K562 (cell line): ENCODE results near the gene CNOT10. TPM values are rescaled to one million over a fixed set of nuclear protein-coding genes. Genes with fewer than 3 reads are reported as not detected.

Source experiments
- ATAC-seq: fragments of 200-7000 bp; cut with Tn5 transposase; 3 replicates; pipeline ENCODE4 v1.9.1; 2020; ENCODE audit warnings: moderate library complexity
- BruUV-seq: library from RNA; stranded (reverse); fragments of 400-500 nt; replicated peaks from 2 replicates; lab custom pipeline; 2021; lab: Mats Ljungman, UMichigan
- CTCF ChIA-PET: fragments of 300-600 bp; formaldehyde crosslinking; extraction: SDS; loops from one replicate; lab custom pipeline; 2021; ENCODE audit warnings: low intra/inter-chr PET ratio; lab: Yijun Ruan, JAX
- POLR2A ChIA-PET: fragments of 300-600, 350-650 bp; sonication (Branson Sonifier 250); formaldehyde crosslinking; extraction: SDS; loops from one replicate; lab custom pipeline; 2021; ENCODE audit warnings: antibody characterized with exemption, inconsistent platforms; lab: Yijun Ruan, JAX
- DNase-seq, 4 experiments: peaks; one replicate each; pipeline versions ENCODE4 v3.0.0 to v3.0.0-alpha.2; 2011 to 2018; ENCODE audit warnings: low spot score in 3 of 4, mixed read lengths in 3 of 4; ENCODE audit errors: extremely low read depth in 1 of 4
- FAIRE-seq: peaks from 2 replicates; lab custom pipeline; 2011; peaks lifted over from hg19 to GRCh38; lab: Jason Lieb, UNC
- H2AFZ ChIP-seq: 2 replicates; pipeline ENCODE4 v1.6.0; 2011; ENCODE audit warnings: low read depth, low read length, control low read depth, inconsistent platforms
- H3K27ac ChIP-seq: fragments of 200-600 bp; 3 replicates; pipeline ENCODE4 v1.8.0; 2011; ENCODE audit warnings: low read depth, mild to moderate bottlenecking, control low read depth, inconsistent platforms, low read length, moderate library complexity, mixed read lengths; ENCODE audit errors: extremely low read depth
- H3K27me3 ChIP-seq, 2 experiments: fragments of 300-600 bp in 1 of 2; 2 replicates in 1 of 2; 3 replicates in 1 of 2; pipeline versions ENCODE4 v1.6.0 to v1.8.0; 2011; ENCODE audit warnings: inconsistent platforms in 2 of 2, low read length in 2 of 2, mild to moderate bottlenecking in 1 of 2, mixed read lengths in 1 of 2, moderate library complexity in 1 of 2; ENCODE audit not compliant: control insufficient read depth in 2 of 2, insufficient read depth in 2 of 2
- H3K36me3 ChIP-seq: fragments of 300-600 bp; 3 replicates; pipeline ENCODE4 v1.8.0; 2011; ENCODE audit warnings: mild to moderate bottlenecking, low read length, inconsistent platforms; ENCODE audit not compliant: control insufficient read depth, insufficient read depth
- H3K4me1 ChIP-seq, 2 experiments: fragments of 200-600 bp in 1 of 2; replicated peaks in 1 of 2; 2 replicates in 1 of 2; 3 replicates in 1 of 2; pipeline versions ENCODE4 v1.5.1 to v1.8.0; 2011; ENCODE audit warnings: inconsistent platforms in 2 of 2, low read length in 2 of 2, mild to moderate bottlenecking in 1 of 2, mixed read lengths in 1 of 2, moderate library complexity in 1 of 2; ENCODE audit not compliant: control insufficient read depth in 2 of 2, insufficient read depth in 2 of 2
- H3K4me2 ChIP-seq: 2 replicates; pipeline ENCODE4 v1.6.1; 2011; ENCODE audit warnings: low read length, control low read depth, inconsistent platforms, mixed read lengths; ENCODE audit not compliant: insufficient read depth
- H3K4me3 ChIP-seq: fragments of 200-600 bp; sonication (generic), shearing (Covaris generic); 2 replicates; pipeline ENCODE4 v1.5.1; 2016; ENCODE audit warnings: control low read depth, inconsistent platforms
- H3K79me2 ChIP-seq: fragments of 200-600 bp; 3 replicates; pipeline ENCODE4 v1.8.0; 2011; ENCODE audit warnings: low read length, inconsistent platforms; ENCODE audit not compliant: control insufficient read depth, insufficient read depth
- H3K9ac ChIP-seq, 2 experiments: 2 replicates each; pipeline versions ENCODE4 v1.6.0 to v1.6.1; 2011; ENCODE audit warnings: low read depth in 2 of 2, low read length in 2 of 2, control low read depth in 1 of 2, inconsistent platforms in 1 of 2, mild to moderate bottlenecking in 1 of 2, mixed read lengths in 1 of 2; ENCODE audit not compliant: insufficient read depth in 1 of 2
- H3K9me1 ChIP-seq: one replicate; pipeline ENCODE4 v1.6.0; 2011; ENCODE audit warnings: inconsistent platforms, mild to moderate bottlenecking, low read length, moderate library complexity; ENCODE audit not compliant: control insufficient read depth, insufficient read depth
- H3K9me3 ChIP-seq: replicated peaks from 2 replicates; pipeline ENCODE4 v1.5.1; 2011; ENCODE audit warnings: low read depth, low read length, inconsistent platforms; ENCODE audit not compliant: control insufficient read depth, insufficient read depth
- H4K20me1 ChIP-seq: replicated peaks from 2 replicates; pipeline ENCODE4 v1.6.1; 2011; ENCODE audit warnings: low read length, inconsistent platforms, mixed read lengths; ENCODE audit not compliant: control insufficient read depth, insufficient read depth
- CBX5 ChIP-seq: IDR thresholded peaks from 2 replicates; pipeline ENCODE4 v1.6.1; 2014; ENCODE audit warnings: low read depth, borderline replicate concordance
- CEBPB ChIP-seq: fragments of 450-650 bp; IDR thresholded peaks from 2 replicates; pipeline ENCODE4 v1.6.1; 2016; ENCODE audit warnings: missing genetic modification characterization, missing compliant biosample characterization
- GTF2E2 ChIP-seq: fragments of 200-800 bp; sonication (Bioruptor generic); IDR thresholded peaks from 2 replicates; pipeline ENCODE4 v1.6.1; 2016; ENCODE audit warnings: missing genetic modification characterization, missing compliant biosample characterization
- PHF8 ChIP-seq: fragments of 200-600 bp; sonication (generic); IDR thresholded peaks from 2 replicates; pipeline ENCODE4 v1.6.1; 2012; ENCODE audit warnings: mixed run types, mild to moderate bottlenecking, inconsistent platforms, low read length, moderate library complexity, borderline replicate concordance
- RFX7 ChIP-seq: fragments of 250-450 bp; sonication (Bioruptor Pico); IDR thresholded peaks from 2 replicates; pipeline ENCODE4 v1.5.1; 2021; ENCODE audit warnings: mild to moderate bottlenecking
- WGBS: fragments of 100-300 bp; shearing (Covaris generic); methylation state at CpG from one replicate; pipeline ENCODE4 v1.1.6; 2016; ENCODE audit warnings: low coverage, mixed read lengths; ENCODE audit not compliant: insufficient coverage; ENCODE audit errors: missing lambda C conversion rate; 5-methylcytosine and 5-hydroxymethylcytosine counted together
- in situ Hi-C: fragments of 300-500 bp; cut with MboI; formaldehyde crosslinking; loops from 4 replicates; pipeline ENCODE4 v1.15.0; 2018; ENCODE audit warnings: inconsistent platforms, mixed read lengths
- intact Hi-C: fragments of 100-400 bp; cut with micrococcal nuclease; formaldehyde crosslinking; loops from 2 replicates; pipeline ENCODE4 v1.14.2; 2022
- polyA plus RNA-seq, 8 experiments: library from polyadenylated mRNA; depleted of rRNA in 4 of 8; stranded (reverse) in 5 of 8; unstranded in 3 of 8; fragments of >200 nt; fragmentation: Nextera tagmentation in 2 of 8; fragmentation: Illumina TruSeq in 1 of 8; extraction: Ambion mirVana in 2 of 8; extraction: Trizol in 1 of 8; gene quantifications; 2 replicates each; pipeline versions ENCODE4 v1.2.1 to v1.2.3, GENCODE V29; 2011 to 2014; ENCODE audit warnings: inconsistent platforms in 1 of 8, missing spikeins in 1 of 8
- total RNA-seq, 7 experiments: library from RNA; depleted of rRNA in 6 of 7; stranded (reverse); fragments of >200 nt in 6 of 7; fragmentation: Illumina TruSeq in 2 of 7; extraction: Trizol in 2 of 7; gene quantifications; 2 replicates each; pipeline versions ENCODE4 v1.2.1 to v1.2.3, GENCODE V29; 2011 to 2021; ENCODE audit warnings: low replicate concordance in 1 of 7
- TF ChIP-seq, protein P1 (sequence below): sonication (generic); formaldehyde crosslinking; IDR thresholded peaks from 2 replicates; pipeline ENCODE4 v1.8.0; 2023; ENCODE audit warnings: missing genetic modification reagents, mild to moderate bottlenecking, borderline replicate concordance

The CNOT10 gene
- total and polyA plus RNA-seq, 9 of the 15 experiments (the other 6 are each of a cell fraction or from before 2014, with no cell fraction given) = 35.7 to 114 (median 81.9) TPM

- in situ Hi-C loops (no loop called here), intact Hi-C loops (no loop called here)
- DNase-seq = no peak
- CTCF ChIA-PET = no interaction called here
- Histone ChIP-seq H3K79me2 (no peaks in the 10 kb centered on the region), H3K27me3 (no peaks in the 10 kb centered on the region), H3K9me3 (no peaks in the 10 kb centered on the region), H2AFZ (no peak overlapping the region), H3K4me1 (no peaks in the 10 kb centered on the region), H3K9ac (no peak overlapping the region), H3K4me3 (no peak overlapping the region), H3K36me3 (peaks cover 41% of the 10 kb centered on the region), H4K20me1 (no peaks in the 10 kb centered on the region), H3K9me1 (no peaks in the 10 kb centered on the region), H3K4me2 (no peak overlapping the region), H3K27ac (no peak overlapping the region)
- no peak for FAIRE-seq
- POLR2A ChIA-PET = interaction anchor here (1.5 kb wide), 1 partner anchor 15 kb away, joined by 4 read pairs; no protein-coding TSS in a partner anchor
- BruUV-seq = TSS peak; percentile 20
- no peak for TF ChIP-seq CBX5
- no peak for TF ChIP-seq PHF8
- TF ChIP-seq, protein P1, sequence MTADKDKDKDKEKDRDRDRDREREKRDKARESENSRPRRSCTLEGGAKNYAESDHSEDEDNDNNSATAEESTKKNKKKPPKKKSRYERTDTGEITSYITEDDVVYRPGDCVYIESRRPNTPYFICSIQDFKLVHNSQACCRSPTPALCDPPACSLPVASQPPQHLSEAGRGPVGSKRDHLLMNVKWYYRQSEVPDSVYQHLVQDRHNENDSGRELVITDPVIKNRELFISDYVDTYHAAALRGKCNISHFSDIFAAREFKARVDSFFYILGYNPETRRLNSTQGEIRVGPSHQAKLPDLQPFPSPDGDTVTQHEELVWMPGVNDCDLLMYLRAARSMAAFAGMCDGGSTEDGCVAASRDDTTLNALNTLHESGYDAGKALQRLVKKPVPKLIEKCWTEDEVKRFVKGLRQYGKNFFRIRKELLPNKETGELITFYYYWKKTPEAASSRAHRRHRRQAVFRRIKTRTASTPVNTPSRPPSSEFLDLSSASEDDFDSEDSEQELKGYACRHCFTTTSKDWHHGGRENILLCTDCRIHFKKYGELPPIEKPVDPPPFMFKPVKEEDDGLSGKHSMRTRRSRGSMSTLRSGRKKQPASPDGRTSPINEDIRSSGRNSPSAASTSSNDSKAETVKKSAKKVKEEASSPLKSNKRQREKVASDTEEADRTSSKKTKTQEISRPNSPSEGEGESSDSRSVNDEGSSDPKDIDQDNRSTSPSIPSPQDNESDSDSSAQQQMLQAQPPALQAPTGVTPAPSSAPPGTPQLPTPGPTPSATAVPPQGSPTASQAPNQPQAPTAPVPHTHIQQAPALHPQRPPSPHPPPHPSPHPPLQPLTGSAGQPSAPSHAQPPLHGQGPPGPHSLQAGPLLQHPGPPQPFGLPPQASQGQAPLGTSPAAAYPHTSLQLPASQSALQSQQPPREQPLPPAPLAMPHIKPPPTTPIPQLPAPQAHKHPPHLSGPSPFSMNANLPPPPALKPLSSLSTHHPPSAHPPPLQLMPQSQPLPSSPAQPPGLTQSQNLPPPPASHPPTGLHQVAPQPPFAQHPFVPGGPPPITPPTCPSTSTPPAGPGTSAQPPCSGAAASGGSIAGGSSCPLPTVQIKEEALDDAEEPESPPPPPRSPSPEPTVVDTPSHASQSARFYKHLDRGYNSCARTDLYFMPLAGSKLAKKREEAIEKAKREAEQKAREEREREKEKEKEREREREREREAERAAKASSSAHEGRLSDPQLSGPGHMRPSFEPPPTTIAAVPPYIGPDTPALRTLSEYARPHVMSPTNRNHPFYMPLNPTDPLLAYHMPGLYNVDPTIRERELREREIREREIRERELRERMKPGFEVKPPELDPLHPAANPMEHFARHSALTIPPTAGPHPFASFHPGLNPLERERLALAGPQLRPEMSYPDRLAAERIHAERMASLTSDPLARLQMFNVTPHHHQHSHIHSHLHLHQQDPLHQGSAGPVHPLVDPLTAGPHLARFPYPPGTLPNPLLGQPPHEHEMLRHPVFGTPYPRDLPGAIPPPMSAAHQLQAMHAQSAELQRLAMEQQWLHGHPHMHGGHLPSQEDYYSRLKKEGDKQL = no peak
- peak; percentile 67 for TF ChIP-seq CEBPB
- no peak for TF ChIP-seq RFX7 (CRISPR knock-in tag)
- TF ChIP-seq GTF2E2 (tag) = no peak
- no peak for ATAC-seq
- WGBS = 97% methylated on average over 2 of the region's 2 CpGs
These were observed 58.9 kb downstream of the CNOT10 start for GRCh38 chr3:32743934-32744333.
